GM21381 (cell line): Measurements from ENCODE around the gene INTS6.

ENCODE experiments used
- ATAC-seq: cut with Tn5 transposase; IDR thresholded peaks from one replicate; pipeline ENCODE4 v1.9.1; 2021; ENCODE audit warnings: mild to moderate bottlenecking, moderate library complexity; ENCODE audit not compliant: unreplicated experiment

The INTS6 gene

DNA sequence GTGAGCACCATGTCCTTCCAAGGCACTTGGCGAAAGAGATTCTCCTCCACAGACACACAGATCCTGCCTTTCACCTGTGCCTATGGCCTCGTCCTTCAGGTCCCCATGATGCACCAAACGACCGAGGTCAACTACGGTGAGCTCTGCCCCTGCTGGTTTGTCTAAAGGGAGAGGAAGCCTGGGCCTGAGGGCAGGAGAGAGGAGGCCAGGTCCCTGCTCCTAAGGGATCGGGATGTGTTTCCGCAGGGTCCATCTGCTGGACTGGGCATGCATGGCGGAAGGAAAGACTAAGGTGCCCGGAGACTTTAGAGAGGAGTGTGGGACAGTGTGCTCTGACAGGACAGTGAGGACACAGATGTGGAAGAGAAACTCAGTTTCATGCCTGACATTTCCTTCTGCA lies 105.7 kb downstream of the INTS6 start:
- no peak for ATAC-seq

DNA sequence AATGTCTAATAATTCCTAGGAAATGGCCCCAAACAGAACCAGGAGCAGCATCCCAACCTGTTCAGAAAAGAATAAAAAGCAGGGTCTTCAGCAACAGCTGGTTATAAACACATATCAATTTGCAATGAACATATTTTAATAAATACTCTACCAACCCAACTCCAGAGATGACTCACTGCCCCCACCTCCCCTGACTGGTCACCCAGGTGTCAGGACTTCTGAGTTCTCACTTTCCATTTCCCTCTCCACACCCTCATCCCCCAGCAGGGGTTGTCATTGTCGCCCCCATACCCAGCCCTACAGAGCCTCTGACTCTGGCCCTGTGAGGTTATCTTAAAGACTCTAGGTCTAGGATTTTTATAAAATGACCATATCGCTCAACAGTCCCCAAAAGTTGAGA lies 106.4 kb downstream of the INTS6 start:
- no peak for ATAC-seq

DNA sequence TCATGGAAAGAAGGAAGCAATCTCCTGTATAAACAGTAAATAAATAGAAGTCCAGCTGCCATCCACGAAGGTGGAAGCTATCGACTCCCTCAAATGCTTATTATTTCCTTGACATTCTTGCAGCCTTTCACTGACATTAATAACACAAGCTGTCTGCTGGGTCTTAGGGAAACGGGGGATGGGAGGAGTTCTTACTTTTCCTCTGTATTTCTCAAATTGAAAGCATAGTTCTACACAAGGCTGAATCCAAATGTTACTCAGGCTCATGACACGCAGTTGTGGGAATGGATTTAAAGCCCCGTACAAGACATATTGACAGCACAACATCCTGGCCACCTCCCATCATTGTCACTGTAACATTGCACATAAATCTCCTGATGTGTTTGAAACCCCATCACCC lies 109.4 kb downstream of the INTS6 start:
- ATAC-seq = no peak

DNA sequence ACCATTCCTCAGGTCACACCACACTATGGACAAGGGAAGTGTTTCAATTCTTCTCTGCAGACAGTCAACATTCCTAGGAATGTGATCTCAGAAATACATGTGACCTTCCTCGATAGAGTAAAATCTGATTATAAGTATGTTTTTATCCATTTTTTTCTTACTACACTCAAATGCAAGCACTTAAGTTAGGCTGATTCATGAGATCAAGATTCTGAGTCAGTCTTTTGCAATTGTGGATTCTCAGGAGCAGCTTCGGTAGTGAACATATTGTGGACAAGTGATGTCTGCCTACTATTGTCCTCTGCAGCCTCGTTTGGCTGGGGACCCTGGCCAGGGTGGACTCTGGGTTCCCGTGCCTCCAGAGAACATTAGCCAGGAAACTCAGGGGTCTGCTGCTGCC lies 110.1 kb downstream of the INTS6 start:
- no peak for ATAC-seq

DNA sequence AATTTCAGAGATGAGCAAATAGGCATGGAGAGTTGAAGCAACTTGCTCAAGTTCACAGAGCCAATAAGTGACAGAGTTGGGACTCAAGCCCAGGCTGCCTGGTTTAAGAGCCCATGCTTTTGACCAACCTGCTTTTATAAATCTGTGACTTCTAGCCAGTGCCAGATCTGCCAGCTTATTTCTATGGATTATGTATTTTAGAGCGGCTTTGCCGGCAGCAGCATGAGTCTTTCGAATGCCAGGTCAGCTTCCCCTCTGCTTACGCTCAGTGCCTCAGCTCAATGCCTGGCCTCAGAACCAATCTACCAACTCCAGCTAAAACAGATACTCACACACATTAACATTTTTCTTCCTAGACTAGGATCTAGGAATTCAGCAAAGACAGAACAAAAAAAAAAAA lies 111.0 kb downstream of the INTS6 start:
- no peak for ATAC-seq

DNA sequence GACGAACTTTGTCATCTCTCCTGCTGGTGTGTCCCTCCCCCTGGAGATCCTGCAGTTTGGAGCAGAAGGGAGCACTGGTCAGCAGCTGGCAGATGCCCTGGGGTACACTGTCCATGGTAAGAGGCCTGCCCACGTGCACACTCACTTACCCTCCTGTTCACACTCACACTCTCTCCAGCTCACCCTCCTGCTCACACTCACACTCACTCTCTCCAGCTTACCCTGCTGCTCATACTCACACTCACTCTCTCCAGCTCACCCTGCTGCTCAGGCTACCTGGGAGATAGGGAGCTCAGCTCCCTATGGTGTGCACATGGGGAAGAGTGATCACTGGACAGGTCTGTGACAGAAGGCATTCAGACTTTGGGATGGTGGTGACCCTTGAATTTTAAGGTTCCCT lies 111.6 kb downstream of the INTS6 start:
- no peak for ATAC-seq

DNA sequence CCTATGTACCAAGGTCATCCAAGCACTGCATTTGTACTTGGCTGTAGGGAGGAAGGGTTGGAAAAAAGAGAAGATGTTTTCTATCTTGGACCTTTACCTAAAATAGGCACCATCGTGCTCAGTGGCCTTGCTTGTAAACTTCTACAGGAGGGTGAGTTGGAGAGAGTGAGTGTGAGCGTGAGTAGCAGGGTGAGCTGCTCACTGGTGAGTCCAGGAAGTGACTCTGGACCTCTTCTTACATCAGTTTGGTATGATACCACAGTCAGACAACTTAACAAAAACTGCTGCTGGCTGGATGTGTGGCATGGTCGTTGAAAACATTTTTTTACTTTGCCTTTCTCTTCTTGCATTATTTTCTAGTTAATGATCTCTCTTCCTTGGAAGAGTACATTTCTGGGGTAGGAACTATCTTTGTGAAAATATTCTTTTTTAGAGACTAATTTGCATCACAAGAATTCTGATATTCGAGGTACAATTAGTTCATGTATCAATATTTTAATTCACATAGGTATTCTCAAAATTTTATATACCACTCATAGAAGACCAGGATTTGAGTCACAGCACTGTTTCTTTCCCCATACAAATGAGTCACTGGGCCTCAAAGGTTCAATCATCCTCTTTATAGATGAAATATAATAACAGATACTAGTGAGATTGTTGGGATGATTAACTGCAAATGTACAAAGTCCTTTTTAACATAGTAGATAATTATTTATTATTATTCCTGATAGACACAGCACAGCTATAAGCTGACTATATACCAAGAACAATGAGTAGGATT lies 112.7 kb downstream of the INTS6 start:
- ATAC-seq = no peak

DNA sequence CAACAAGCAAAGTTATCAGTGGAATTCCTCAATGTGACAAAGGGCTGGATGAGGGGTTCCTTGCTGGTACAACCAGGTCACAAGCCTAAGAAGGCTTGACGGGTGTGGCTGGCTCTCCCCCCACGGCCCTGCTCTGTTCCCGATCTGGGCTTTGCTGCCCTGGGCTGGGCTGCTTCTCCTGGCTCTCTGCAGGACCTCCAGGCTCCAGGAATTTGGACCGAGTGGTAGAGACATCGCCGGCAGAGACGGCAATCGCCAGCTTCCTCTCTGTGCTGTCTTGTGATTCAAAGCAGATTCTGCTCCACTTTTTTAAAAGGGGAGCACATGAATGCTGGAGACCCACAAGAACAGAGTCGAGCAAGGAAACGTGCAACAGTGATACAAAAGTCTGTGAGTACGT lies 113.5 kb downstream of the INTS6 start, which contains the start of gene SERPINE3:
Gene SERPINE3 (plus strand): TSS at position 338 of the 400 bp plus-strand sequence. CDS start 1,401 bp downstream, outside the sequence.
- ATAC-seq = no peak

DNA sequence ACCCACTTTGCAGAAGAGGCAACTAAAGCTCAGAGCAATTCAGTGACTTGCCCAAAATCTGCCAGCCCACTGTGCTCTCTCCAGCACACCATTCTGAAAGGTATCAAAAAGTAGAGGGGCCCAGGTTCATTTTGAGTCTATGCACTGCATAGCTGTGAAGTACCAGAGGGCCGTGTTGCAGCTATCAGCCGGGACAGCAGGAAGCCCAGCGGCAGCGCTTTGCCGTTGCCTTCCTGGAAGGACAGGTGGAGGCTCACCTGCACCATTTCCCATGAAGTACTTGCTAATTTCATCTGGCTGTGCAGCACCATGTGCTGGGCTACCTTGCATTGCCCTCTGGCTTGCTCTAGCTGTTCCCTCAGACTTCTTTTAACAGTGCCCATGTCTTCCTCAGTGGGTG lies 116.1 kb downstream of the INTS6 start:
- ATAC-seq = no peak

DNA sequence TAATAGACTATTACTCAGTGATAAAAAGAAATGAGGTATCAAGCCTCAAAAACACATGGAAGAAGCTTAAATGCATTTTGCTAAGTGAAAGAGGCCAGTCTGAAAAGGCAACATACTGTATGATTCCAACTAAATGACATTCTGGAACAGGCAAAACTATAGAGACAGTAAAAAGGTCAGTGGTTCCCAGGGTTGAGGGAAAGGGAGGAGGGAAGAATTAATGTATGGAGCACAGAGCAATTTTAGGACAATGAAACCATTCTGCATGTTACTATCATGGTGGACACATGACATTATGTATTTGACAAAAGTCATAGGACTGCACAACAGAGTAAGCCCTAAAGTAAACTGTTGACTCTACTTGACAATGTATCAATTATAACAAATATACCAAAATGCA lies 119.0 kb downstream of the INTS6 start:
- no peak for ATAC-seq

DNA sequence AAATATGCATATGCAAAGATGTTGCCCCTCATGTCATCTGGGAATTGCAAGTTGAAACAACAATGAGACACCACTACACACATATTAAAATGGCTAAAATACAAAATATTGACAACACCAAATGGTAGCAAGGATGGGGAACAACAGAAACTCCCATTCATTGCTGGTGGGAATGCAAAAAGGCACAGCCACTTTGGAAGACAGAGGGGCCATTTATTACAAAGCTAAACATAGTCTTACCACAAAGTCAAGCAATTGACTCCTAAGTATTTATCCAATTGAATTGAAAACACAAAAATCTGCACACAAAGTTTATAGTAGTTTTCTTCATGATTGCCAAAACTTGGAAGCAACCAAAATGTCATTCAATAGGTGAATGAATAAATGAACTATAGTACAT lies 119.4 kb downstream of the INTS6 start:
- no peak for ATAC-seq

DNA sequence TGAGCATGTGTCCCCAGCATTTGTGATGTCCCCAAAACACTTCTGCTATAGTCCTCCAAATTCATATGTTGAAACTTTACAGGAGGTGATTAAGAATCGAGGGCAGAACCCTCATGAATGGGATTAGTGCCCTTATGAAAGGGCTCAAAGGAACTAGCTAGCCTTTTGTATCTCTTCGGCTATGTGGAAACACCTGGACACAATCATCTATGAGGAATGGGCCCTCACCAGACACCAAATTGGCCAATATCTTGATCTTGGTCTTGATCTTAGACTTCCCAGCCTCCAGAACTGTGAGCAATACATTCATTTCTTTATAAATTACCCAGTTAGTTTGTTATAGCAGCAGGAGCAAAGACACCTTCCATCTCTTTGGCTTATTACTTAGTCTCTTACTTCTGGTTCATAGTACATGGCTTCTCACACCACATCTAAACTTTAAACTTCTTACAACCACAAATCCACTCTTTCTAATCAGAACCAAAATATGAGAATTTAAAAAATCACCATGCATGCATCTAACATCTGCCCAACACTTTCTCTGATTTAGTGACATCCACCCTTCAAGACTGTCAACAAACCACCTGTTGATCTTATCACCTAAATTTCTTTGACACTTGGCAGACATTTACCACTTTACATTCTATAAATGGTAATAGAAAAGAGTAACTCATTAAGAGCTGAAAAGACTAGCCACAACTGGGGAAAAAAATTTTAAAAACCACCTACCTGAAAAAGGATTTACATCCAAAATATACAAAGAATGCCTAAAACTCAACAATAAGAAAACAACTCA lies 120.1 kb downstream of the INTS6 start:
- ATAC-seq = no peak

DNA sequence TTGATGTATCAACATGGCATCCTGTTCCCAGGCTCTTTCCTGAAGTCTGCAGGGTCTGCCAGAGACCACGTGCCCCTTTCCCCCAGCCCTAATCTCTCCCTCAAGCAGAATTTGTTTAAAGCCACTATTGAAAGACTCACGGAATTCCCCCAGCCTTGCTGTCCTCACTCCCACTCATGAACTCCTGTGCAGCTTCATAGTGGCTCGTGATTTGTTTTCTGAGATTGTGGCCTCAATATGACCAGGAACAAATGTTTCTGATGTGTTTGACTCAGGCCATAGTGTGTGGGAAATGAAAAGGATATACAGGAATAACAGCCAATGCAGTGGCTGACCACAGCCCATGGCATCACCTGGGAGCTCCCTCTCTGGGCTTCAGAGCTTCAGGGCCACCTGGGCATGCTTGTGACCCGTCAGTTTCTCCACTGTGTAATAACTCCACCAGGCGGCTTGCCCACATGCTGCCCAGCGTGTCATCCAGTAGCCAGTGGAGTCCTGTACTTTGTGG lies 121.4 kb downstream of the INTS6 start:
- no peak for ATAC-seq

DNA sequence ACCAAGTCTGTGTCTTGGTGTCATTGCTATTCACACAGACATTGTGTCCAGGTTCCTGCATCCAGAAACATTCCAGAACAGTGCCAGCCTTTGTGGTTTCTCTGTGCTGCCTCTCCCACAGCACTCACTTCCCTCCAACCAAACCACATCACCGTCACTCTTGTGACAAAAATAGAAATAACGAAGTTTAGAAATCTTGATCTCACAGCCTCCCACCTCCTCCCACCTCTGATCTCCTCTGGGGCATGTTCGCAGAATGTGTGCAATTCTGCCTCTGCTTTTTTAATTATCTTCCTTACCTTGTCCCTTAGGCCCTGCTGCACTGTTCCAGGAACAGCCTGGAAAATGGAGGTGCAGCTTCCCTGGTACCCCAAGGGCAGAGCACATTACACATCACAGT lies 122.0 kb downstream of the INTS6 start:
- ATAC-seq = no peak

DNA sequence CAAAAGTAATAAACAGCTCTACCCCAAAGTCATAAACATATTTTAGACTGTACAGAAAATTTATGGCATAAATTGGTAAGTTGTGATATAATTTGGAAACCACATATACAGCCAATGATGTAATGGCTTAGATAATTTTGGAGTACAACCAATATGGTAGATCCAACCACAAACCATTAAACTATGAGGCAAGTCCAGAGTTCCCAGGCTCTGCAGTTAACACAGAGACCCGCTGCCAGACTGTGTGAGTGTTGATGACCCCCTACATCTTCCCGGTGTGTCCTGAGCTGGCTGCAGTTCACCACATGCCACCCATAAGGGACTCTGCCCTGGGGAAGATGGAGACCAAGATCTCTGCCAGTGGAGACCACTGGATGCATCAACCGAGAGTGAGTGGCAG lies 123.2 kb downstream of the INTS6 start:
- no peak for ATAC-seq

DNA sequence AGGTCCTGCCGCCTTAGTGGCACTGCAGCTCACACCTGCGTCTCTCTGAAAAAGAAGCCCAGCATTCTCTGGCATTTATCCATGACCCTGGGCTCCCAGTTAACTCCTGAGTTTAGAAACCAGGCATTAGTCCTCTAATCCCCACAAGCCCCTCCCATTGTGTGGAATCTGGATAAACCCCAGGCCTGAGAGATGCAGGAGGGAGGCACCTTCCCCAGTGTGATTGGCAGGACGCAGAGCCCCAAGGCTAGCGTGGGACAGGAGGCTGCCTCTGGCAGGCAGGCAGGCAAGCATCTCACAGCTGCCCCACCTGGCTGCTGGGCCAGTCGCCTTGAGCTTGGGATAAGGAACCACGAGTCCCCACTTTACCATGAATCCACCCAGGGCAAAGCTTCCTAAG lies 124.3 kb downstream of the INTS6 start:
- no peak for ATAC-seq

DNA sequence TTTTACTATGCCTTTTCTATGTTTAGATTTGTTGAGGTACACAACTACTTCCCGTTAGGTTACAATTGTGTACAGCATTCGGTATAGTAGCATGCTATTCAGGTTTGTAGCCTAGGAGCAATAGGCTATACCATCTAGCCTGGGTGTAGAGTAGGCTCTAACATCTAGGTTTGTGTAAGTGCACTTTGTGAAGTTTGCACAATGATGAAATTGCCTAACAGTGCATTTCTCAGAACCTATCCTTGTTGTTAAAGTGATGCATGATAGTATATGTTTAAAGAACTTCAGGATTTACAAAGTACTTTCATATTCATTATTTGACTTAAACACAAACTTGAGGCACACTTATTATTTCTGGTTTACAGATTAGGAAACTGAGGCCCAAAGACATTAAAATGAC lies 124.9 kb downstream of the INTS6 start:
- ATAC-seq = no peak

DNA sequence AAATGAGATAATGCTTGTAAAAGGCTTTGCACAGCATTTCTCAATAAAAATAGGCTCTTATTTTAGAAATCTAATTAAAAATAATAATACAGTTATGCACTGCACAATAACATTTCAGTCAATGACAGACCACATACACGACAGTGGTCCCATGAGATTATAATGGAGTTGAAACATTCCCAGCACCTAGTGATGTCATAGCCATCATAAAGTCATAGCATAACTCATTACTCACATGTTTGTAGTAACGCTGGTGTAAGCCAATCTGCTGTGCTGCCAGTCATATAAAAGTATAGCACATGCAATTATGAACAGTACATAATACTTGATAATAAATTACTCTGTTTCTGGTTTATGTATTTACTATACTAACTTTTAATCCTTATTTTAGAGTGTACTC lies 126.1 kb downstream of the INTS6 start:
- no peak for ATAC-seq

DNA sequence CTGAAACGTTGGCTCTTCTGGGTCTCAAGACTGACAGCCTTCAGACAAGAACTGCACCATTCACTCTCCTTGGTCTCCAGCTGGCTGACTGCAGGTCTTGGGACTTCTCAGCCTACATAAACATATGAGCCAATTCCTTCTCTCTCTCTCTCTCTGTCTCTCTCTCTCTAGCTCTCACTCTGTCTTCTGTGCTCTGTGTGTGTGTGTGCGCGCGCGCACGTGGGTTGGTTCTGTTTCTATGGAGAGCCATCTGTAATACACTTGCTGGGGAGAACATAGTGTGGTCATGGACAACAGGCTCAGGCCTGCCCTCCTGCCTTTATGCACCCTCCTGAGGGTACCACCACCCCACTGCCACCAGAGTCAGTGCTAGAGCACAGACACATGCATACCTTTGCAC lies 127.0 kb downstream of the INTS6 start:
- no peak for ATAC-seq

DNA sequence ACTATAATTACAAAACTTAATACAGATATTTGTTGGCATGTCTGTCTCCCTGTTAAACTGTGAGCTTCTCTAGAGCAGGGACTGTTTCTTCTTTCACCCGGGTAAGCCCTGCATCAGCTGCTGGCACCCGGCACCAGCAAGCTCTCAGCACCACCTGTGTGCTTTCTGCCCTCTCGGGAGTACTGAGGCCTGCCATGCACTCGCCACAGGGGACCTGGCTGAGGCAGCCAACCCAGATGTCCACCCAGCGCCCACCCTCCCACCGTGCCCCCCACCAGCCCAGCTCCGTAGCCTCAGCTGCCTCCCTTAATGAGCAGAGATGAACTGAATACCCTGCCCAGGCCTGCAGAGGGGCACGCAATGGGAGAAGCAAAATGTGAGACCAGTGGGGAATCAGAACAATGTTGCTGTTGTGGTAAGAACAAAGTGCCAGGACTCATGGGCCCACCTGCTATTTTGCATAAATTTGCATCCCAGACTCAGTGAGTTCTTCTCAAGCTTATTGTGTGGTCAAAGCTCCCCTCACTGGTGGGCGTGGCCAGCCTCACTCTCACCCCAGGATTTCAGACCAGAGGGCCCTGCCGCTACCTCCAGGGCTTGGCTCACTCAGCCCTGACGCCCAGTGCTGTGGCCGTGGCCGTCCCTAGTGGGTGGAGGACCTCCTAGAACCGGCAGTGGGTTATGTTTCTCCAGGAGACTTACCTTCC lies 128.0 kb downstream of the INTS6 start:
- peak; percentile 58 for ATAC-seq

DNA sequence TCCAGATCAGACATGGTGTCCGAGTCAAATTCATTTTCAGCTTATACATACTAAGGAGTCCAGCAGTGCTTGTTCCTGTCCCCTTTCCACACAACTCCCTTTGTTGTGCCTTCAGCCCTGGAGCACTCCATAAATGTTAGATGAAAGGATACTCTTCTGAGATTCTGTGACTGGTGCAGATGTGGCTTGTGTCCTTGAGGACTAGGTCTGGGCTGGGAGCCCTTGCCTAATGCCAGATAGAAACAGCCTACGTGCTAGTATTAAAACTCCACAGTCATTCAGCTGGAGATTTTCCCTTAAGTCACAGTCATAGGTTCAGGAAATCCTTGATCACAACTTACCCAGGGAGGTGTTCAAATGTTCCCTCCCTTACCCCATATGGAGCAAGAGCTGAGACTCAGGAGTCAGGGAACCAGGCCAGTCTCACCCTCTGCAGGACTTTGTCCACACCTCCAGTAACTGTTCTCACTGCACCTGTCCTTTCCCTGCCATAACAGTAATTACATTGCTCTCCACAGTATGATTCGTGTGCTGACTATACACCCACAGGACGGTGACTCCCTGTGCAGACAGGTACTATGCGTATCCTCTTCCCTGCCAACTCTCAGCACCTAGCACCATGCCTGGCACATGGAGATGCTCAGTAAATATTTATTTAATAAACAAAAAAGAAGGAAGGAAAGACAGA lies 128.9 kb downstream of the INTS6 start:
- ATAC-seq = no peak
